Measurements from ENCODE around the gene IGFBP4. TPM values are rescaled to one million over a fixed set of nuclear protein-coding genes. Genes with fewer than 3 reads are reported as not detected.

The IGFBP4 gene
- total RNA-seq, 2 donors from 2014 or later, result 148 to 209 TPM

GRCh38 chr17:40450175-40450574 lies 6.9 kb downstream of the IGFBP4 start:
- peak; percentile 31 for ATAC-seq
- intact Hi-C loops (cut with DNase I, micrococcal nuclease), result no loop called here

GRCh38 chr17:40451420-40451819 lies 8.2 kb downstream of the IGFBP4 start:
- ATAC-seq (no peak), DNase-seq (peak; percentile 45 to 78)
- intact Hi-C loops (cut with DNase I, micrococcal nuclease), result no loop called here

More at GRCh38 chr17:40450175-40450574, 6.9 kb downstream of the IGFBP4 start:
- DNase-seq, result peak; percentile 82 to 90

GRCh38 chr17:40452216-40452787 lies 9.1 kb downstream of the IGFBP4 start:
- ATAC-seq (no peak), DNase-seq (no peak)
- intact Hi-C loops (cut with DNase I, micrococcal nuclease), result no loop called here

GRCh38 chr17:40452921-40453378 lies 9.7 kb downstream of the IGFBP4 start:
- no peak for DNase-seq
- no peak for ATAC-seq
- intact Hi-C loops (cut with DNase I, micrococcal nuclease), result no loop called here

- DNase-seq (no peak), ATAC-seq (no peak)
- intact Hi-C loops (cut with DNase I, micrococcal nuclease), result no loop called here
Observed at GRCh38 chr17:40453881-40454612, 10.8 kb downstream of the IGFBP4 start.

- DNase-seq (no peak), ATAC-seq (no peak)
- intact Hi-C loops (cut with DNase I, micrococcal nuclease), result no loop called here
Observed at GRCh38 chr17:40454613-40454995, 11.4 kb downstream of the IGFBP4 start.

GRCh38 chr17:40456396-40456951 lies 13.2 kb downstream of the IGFBP4 start:
- DNase-seq, result no peak
- ATAC-seq, result no peak
- intact Hi-C loops (cut with DNase I, micrococcal nuclease), result no loop called here

GRCh38 chr17:40457369-40457768 lies 14.1 kb downstream of the IGFBP4 start:
- ATAC-seq (no peak), DNase-seq (no peak)
- intact Hi-C loops (cut with DNase I, micrococcal nuclease), result no loop called here

- DNase-seq, result no peak
- intact Hi-C loops (cut with DNase I, micrococcal nuclease), result no loop called here
Observed at GRCh38 chr17:40457964-40458791, 14.9 kb downstream of the IGFBP4 start.

GRCh38 chr17:40458851-40459482 lies 15.7 kb downstream of the IGFBP4 start:
- intact Hi-C loops (cut with DNase I, micrococcal nuclease), result no loop called here
- DNase-seq, result no peak
- no peak for ATAC-seq

More at GRCh38 chr17:40457964-40458791, 14.9 kb downstream of the IGFBP4 start:
- ATAC-seq, result peak; percentile 16

- intact Hi-C loops (cut with DNase I, micrococcal nuclease), result no loop called here
- ATAC-seq (peak; percentile 13), DNase-seq (no peak)
Observed at GRCh38 chr17:40459636-40460603, 16.7 kb downstream of the IGFBP4 start.

- DNase-seq (no peak), ATAC-seq (no peak)
- intact Hi-C loops (cut with DNase I, micrococcal nuclease), result no loop called here
Observed at GRCh38 chr17:40460604-40460967, 17.3 kb downstream of the IGFBP4 start.

GRCh38 chr17:40460968-40461731 lies 17.9 kb downstream of the IGFBP4 start:
- ATAC-seq, result peak; percentile 14
- DNase-seq, result no peak
- intact Hi-C loops (cut with DNase I, micrococcal nuclease), result no loop called here

- intact Hi-C loops (cut with DNase I, micrococcal nuclease), result no loop called here
- DNase-seq (no peak), ATAC-seq (peak; percentile 5)
Observed at GRCh38 chr17:40461732-40462342, 18.6 kb downstream of the IGFBP4 start.

GRCh38 chr17:40462343-40463121 lies 19.3 kb downstream of the IGFBP4 start:
- intact Hi-C loops (cut with DNase I, micrococcal nuclease), result no loop called here
- ATAC-seq (peak; percentile 3), DNase-seq (no peak)

- DNase-seq, result no peak
Observed at GRCh38 chr17:40463122-40463550, 19.9 kb downstream of the IGFBP4 start.

More at GRCh38 chr17:40463122-40463550, 19.9 kb downstream of the IGFBP4 start:
- ATAC-seq, result no peak
- intact Hi-C loops (cut with DNase I, micrococcal nuclease), result no loop called here

Data from left colon (tissue), 2 donors.